K562 (cell line): ENCODE data around the gene TFPI2. TPM values are rescaled to one million over a fixed set of nuclear protein-coding genes. Genes with fewer than 3 reads are reported as not detected.

Experiments used
- ATAC-seq: fragments of 200-7000 bp; cut with Tn5 transposase; 3 replicates; pipeline ENCODE4 v1.9.1; 2020; ENCODE audit warnings: moderate library complexity
- BruUV-seq: library from RNA; stranded (reverse); fragments of 400-500 nt; replicated peaks from 2 replicates; lab custom pipeline; 2021; lab: Mats Ljungman, UMichigan
- CTCF ChIA-PET: fragments of 300-600 bp; formaldehyde crosslinking; extraction: SDS; loops from one replicate; lab custom pipeline; 2021; ENCODE audit warnings: low intra/inter-chr PET ratio; lab: Yijun Ruan, JAX
- POLR2A ChIA-PET: fragments of 300-600, 350-650 bp; sonication (Branson Sonifier 250); formaldehyde crosslinking; extraction: SDS; loops from one replicate; lab custom pipeline; 2021; ENCODE audit warnings: antibody characterized with exemption, inconsistent platforms; lab: Yijun Ruan, JAX
- DNase-seq, 4 experiments: peaks; one replicate each; pipeline versions ENCODE4 v3.0.0 to v3.0.0-alpha.2; 2011 to 2018; ENCODE audit warnings: low spot score in 3 of 4, mixed read lengths in 3 of 4; ENCODE audit errors: extremely low read depth in 1 of 4
- FAIRE-seq: peaks from 2 replicates; lab custom pipeline; 2011; peaks lifted over from hg19 to GRCh38; lab: Jason Lieb, UNC
- H2AFZ ChIP-seq: 2 replicates; pipeline ENCODE4 v1.6.0; 2011; ENCODE audit warnings: low read depth, low read length, control low read depth, inconsistent platforms
- H3K27ac ChIP-seq: fragments of 200-600 bp; 3 replicates; pipeline ENCODE4 v1.8.0; 2011; ENCODE audit warnings: low read depth, mild to moderate bottlenecking, control low read depth, inconsistent platforms, low read length, moderate library complexity, mixed read lengths; ENCODE audit errors: extremely low read depth
- H3K27me3 ChIP-seq, 2 experiments: fragments of 300-600 bp in 1 of 2; 2 replicates in 1 of 2; 3 replicates in 1 of 2; pipeline versions ENCODE4 v1.6.0 to v1.8.0; 2011; ENCODE audit warnings: inconsistent platforms in 2 of 2, low read length in 2 of 2, mild to moderate bottlenecking in 1 of 2, mixed read lengths in 1 of 2, moderate library complexity in 1 of 2; ENCODE audit not compliant: control insufficient read depth in 2 of 2, insufficient read depth in 2 of 2
- H3K36me3 ChIP-seq: fragments of 300-600 bp; 3 replicates; pipeline ENCODE4 v1.8.0; 2011; ENCODE audit warnings: mild to moderate bottlenecking, low read length, inconsistent platforms; ENCODE audit not compliant: control insufficient read depth, insufficient read depth
- H3K4me1 ChIP-seq, 2 experiments: fragments of 200-600 bp in 1 of 2; replicated peaks in 1 of 2; 2 replicates in 1 of 2; 3 replicates in 1 of 2; pipeline versions ENCODE4 v1.5.1 to v1.8.0; 2011; ENCODE audit warnings: inconsistent platforms in 2 of 2, low read length in 2 of 2, mild to moderate bottlenecking in 1 of 2, mixed read lengths in 1 of 2, moderate library complexity in 1 of 2; ENCODE audit not compliant: control insufficient read depth in 2 of 2, insufficient read depth in 2 of 2
- H3K4me2 ChIP-seq: 2 replicates; pipeline ENCODE4 v1.6.1; 2011; ENCODE audit warnings: low read length, control low read depth, inconsistent platforms, mixed read lengths; ENCODE audit not compliant: insufficient read depth
- H3K4me3 ChIP-seq: fragments of 200-600 bp; sonication (generic), shearing (Covaris generic); 2 replicates; pipeline ENCODE4 v1.5.1; 2016; ENCODE audit warnings: control low read depth, inconsistent platforms
- H3K79me2 ChIP-seq: fragments of 200-600 bp; 3 replicates; pipeline ENCODE4 v1.8.0; 2011; ENCODE audit warnings: low read length, inconsistent platforms; ENCODE audit not compliant: control insufficient read depth, insufficient read depth
- H3K9ac ChIP-seq, 2 experiments: 2 replicates each; pipeline versions ENCODE4 v1.6.0 to v1.6.1; 2011; ENCODE audit warnings: low read depth in 2 of 2, low read length in 2 of 2, control low read depth in 1 of 2, inconsistent platforms in 1 of 2, mild to moderate bottlenecking in 1 of 2, mixed read lengths in 1 of 2; ENCODE audit not compliant: insufficient read depth in 1 of 2
- H3K9me1 ChIP-seq: one replicate; pipeline ENCODE4 v1.6.0; 2011; ENCODE audit warnings: inconsistent platforms, mild to moderate bottlenecking, low read length, moderate library complexity; ENCODE audit not compliant: control insufficient read depth, insufficient read depth
- H3K9me3 ChIP-seq: replicated peaks from 2 replicates; pipeline ENCODE4 v1.5.1; 2011; ENCODE audit warnings: low read depth, low read length, inconsistent platforms; ENCODE audit not compliant: control insufficient read depth, insufficient read depth
- H4K20me1 ChIP-seq: replicated peaks from 2 replicates; pipeline ENCODE4 v1.6.1; 2011; ENCODE audit warnings: low read length, inconsistent platforms, mixed read lengths; ENCODE audit not compliant: control insufficient read depth, insufficient read depth
- CEBPB ChIP-seq: fragments of 450-650 bp; IDR thresholded peaks from 2 replicates; pipeline ENCODE4 v1.6.1; 2016; ENCODE audit warnings: missing genetic modification characterization, missing compliant biosample characterization
- CEBPG ChIP-seq, 3 experiments: fragments of 200-800 bp in 1 of 3; sonication (Bioruptor generic) in 1 of 3; sonication (generic) in 1 of 3; formaldehyde crosslinking in 1 of 3; IDR thresholded peaks in 2 of 3; conservative IDR thresholded peaks in 1 of 3; 2 replicates each; pipeline versions ENCODE4 v1.6.1 to v1.8.0; 2016 to 2022; ENCODE audit warnings: missing compliant biosample characterization in 2 of 3, missing genetic modification characterization in 2 of 3, mild to moderate bottlenecking in 1 of 3, missing genetic modification reagents in 1 of 3
- CGGBP1 ChIP-seq: fragments of 250-450 bp; sonication (Bioruptor Pico); IDR thresholded peaks from 2 replicates; pipeline ENCODE4 v1.9.0; 2021; ENCODE audit warnings: mild to moderate bottlenecking
- CREBBP ChIP-seq: IDR thresholded peaks from one replicate; pipeline ENCODE4 v1.6.1; 2012; ENCODE audit warnings: low read depth, mild to moderate bottlenecking, control low read depth, inconsistent platforms, low read length
- DDX20 ChIP-seq: fragments of 450-650 bp; IDR thresholded peaks from 2 replicates; pipeline ENCODE4 v1.6.1; 2016; ENCODE audit warnings: missing genetic modification characterization, low read depth, mild to moderate bottlenecking, missing compliant biosample characterization, moderate library complexity
- KAT2B ChIP-seq: IDR thresholded peaks from one replicate; pipeline ENCODE4 v1.6.1; 2012; ENCODE audit warnings: low read depth, mild to moderate bottlenecking, control low read depth, inconsistent platforms, low read length, moderate library complexity
- SAP30 ChIP-seq: fragments of 200-600 bp; sonication (generic); IDR thresholded peaks from 2 replicates; pipeline ENCODE4 v1.6.1; 2012; ENCODE audit warnings: borderline replicate concordance, low read depth, mild to moderate bottlenecking, moderate library complexity, low read length, control low read depth, inconsistent platforms; ENCODE audit not compliant: insufficient read depth, poor library complexity, severe bottlenecking
- SIN3B ChIP-seq: fragments of 450-650 bp; IDR thresholded peaks from 2 replicates; pipeline ENCODE4 v1.6.1; 2017; ENCODE audit warnings: low read depth, mild to moderate bottlenecking, moderate library complexity
- TCFL5 ChIP-seq: fragments of 250-450 bp; sonication (Bioruptor Pico); conservative IDR thresholded peaks from 2 replicates; pipeline ENCODE4 v1.6.1; 2021; ENCODE audit warnings: mild to moderate bottlenecking, moderate library complexity, matching md5 sums
- ZHX1 ChIP-seq: fragments of 150-350 bp; conservative IDR thresholded peaks from 2 replicates; pipeline ENCODE4 v1.6.1; 2014; ENCODE audit warnings: low read length
- ZNF217 ChIP-seq: sonication (generic); formaldehyde crosslinking; IDR thresholded peaks from 2 replicates; pipeline ENCODE4 v1.8.0; 2022; ENCODE audit warnings: mild to moderate bottlenecking, missing genetic modification reagents
- ZNF239 ChIP-seq: fragments of 250-450 bp; sonication (Bioruptor Pico); IDR thresholded peaks from 2 replicates; pipeline ENCODE4 v1.4.0; 2020; ENCODE audit warnings: mild to moderate bottlenecking
- ZNF583 ChIP-seq: fragments of 250-450 bp; sonication (Bioruptor Pico); IDR thresholded peaks from 2 replicates; pipeline ENCODE4 v1.4.0; 2020
- ZZZ3 ChIP-seq: fragments of 450-650 bp; IDR thresholded peaks from 2 replicates; pipeline ENCODE4 v1.6.1; 2016; ENCODE audit warnings: antibody characterized with exemption, mild to moderate bottlenecking, moderate library complexity
- WGBS: fragments of 100-300 bp; shearing (Covaris generic); methylation state at CpG from one replicate; pipeline ENCODE4 v1.1.6; 2016; ENCODE audit warnings: low coverage, mixed read lengths; ENCODE audit not compliant: insufficient coverage; ENCODE audit errors: missing lambda C conversion rate; 5-methylcytosine and 5-hydroxymethylcytosine counted together
- in situ Hi-C: fragments of 300-500 bp; cut with MboI; formaldehyde crosslinking; loops from 4 replicates; pipeline ENCODE4 v1.15.0; 2018; ENCODE audit warnings: inconsistent platforms, mixed read lengths
- intact Hi-C: fragments of 100-400 bp; cut with micrococcal nuclease; formaldehyde crosslinking; loops from 2 replicates; pipeline ENCODE4 v1.14.2; 2022
- polyA plus RNA-seq, 8 experiments: library from polyadenylated mRNA; depleted of rRNA in 4 of 8; stranded (reverse) in 5 of 8; unstranded in 3 of 8; fragments of >200 nt; fragmentation: Nextera tagmentation in 2 of 8; fragmentation: Illumina TruSeq in 1 of 8; extraction: Ambion mirVana in 2 of 8; extraction: Trizol in 1 of 8; gene quantifications; 2 replicates each; pipeline versions ENCODE4 v1.2.1 to v1.2.3, GENCODE V29; 2011 to 2014; ENCODE audit warnings: inconsistent platforms in 1 of 8, missing spikeins in 1 of 8
- total RNA-seq, 7 experiments: library from RNA; depleted of rRNA in 6 of 7; stranded (reverse); fragments of >200 nt in 6 of 7; fragmentation: Illumina TruSeq in 2 of 7; extraction: Trizol in 2 of 7; gene quantifications; 2 replicates each; pipeline versions ENCODE4 v1.2.1 to v1.2.3, GENCODE V29; 2011 to 2021; ENCODE audit warnings: low replicate concordance in 1 of 7

TFPI2 gene
- total and polyA plus RNA-seq, 9 of the 15 experiments (the other 6 are each of a cell fraction or from before 2014, with no cell fraction given): 0.07 to 0.25 (median 0.11) TPM; not detected in 4

- TF ChIP-seq ZHX1: no peak
- TF ChIP-seq ZZZ3: no peak
- no peak for TF ChIP-seq CREBBP
- TF ChIP-seq CGGBP1 (CRISPR knock-in tag): no peak
- no peak for TF ChIP-seq KAT2B
These were observed 34.8 kb downstream of the TFPI2 start (continued) for GRCh38 chr7:93855797-93856196.

- Histone ChIP-seq H3K9ac (no peak overlapping the region), H3K27ac (no peak overlapping the region), H3K27me3 (no peaks in the 10 kb centered on the region), H4K20me1 (no peaks in the 10 kb centered on the region), H3K79me2 (no peaks in the 10 kb centered on the region), H3K4me3 (no peak overlapping the region), H3K9me3 (no peaks in the 10 kb centered on the region), H3K4me2 (no peak overlapping the region), H3K9me1 (no peaks in the 10 kb centered on the region), H2AFZ (no peak overlapping the region), H3K36me3 (no peaks in the 10 kb centered on the region), H3K4me1 (no peaks in the 10 kb centered on the region)
- WGBS: 0% methylated on average over 1 of the region's 1 CpG
- POLR2A ChIA-PET: no interaction called here
- no TSS peak for BruUV-seq
- TF ChIP-seq CEBPG (CRISPR knock-in tag; IDR thresholded peaks at IDR 0.05) (no peak), CEBPG (tag; conservative IDR thresholded peaks at IDR 0.05 in 1 of 2, IDR thresholded peaks at IDR 0.05 in 1 of 2) (peak; percentile 54 to 67), TCFL5 (CRISPR knock-in tag) (no peak), ZNF239 (no peak), DDX20 (tag) (no peak), ZNF217 (CRISPR knock-in tag) (no peak), ZNF583 (CRISPR knock-in tag) (no peak), SIN3B (no peak), SAP30 (no peak), CEBPB (tag) (0 out of 2 replicates have a peak, but pooled peaks have one; percentile 10)
- ATAC-seq (no peak), FAIRE-seq (no peak), DNase-seq (no peak)
- intact Hi-C loops: no loop called here
- in situ Hi-C loops: no loop called here
- CTCF ChIA-PET: no interaction called here
These were observed 36.1 kb downstream of the TFPI2 start for GRCh38 chr7:93854480-93854879.
